Testis (tissue), 3 donors: ENCODE results near the gene TMEM123. TPM values are rescaled to one million over a fixed set of nuclear protein-coding genes. Genes with fewer than 3 reads are reported as not detected.

Source experiments
- DNase-seq: peaks from one replicate; pipeline ENCODE4 v3.0.0-alpha.2; 2019
- H3K27ac ChIP-seq, 2 donors: fragments of 200-600 bp; sonication (generic); one replicate each; pipeline ENCODE4 v1.5.1; 2019
- H3K27me3 ChIP-seq: fragments of 200-600 bp; sonication (generic); one replicate; pipeline ENCODE4 v1.5.1; 2019
- H3K36me3 ChIP-seq: fragments of 200-600 bp; sonication (generic); one replicate; pipeline ENCODE4 v1.5.1; 2017; ENCODE audit warnings: low read depth; ENCODE audit errors: missing control alignments
- H3K4me1 ChIP-seq: fragments of 200-600 bp; sonication (generic); one replicate; pipeline ENCODE4 v1.5.1; 2019
- H3K4me3 ChIP-seq, 2 donors: fragments of 200-600 bp; sonication (generic); one replicate each; pipeline ENCODE4 v1.5.1; 2017 to 2019
- H3K9me3 ChIP-seq: fragments of 200-600 bp; sonication (generic); one replicate; pipeline ENCODE4 v1.5.1; 2017
- POLR2A ChIP-seq: fragments of 450-650 bp; IDR thresholded peaks from one replicate; pipeline ENCODE4 v1.6.1; 2017; ENCODE audit warnings: antibody characterized with exemption, mild to moderate bottlenecking, moderate library complexity
- WGBS, 2 donors: methylation state at CpG; one replicate each; pipeline ENCODE4 v1.1.5; 2018; 5-methylcytosine and 5-hydroxymethylcytosine counted together
- intact Hi-C: fragments of 100-400 bp; cut with DNase I; formaldehyde crosslinking; loops from one replicate; pipeline ENCODE4 v1.15.1; 2023; ENCODE audit warnings: low total_unique reads
- polyA plus RNA-seq: library from polyadenylated mRNA; stranded (reverse); fragments of 350-450 nt; fragmentation: Illumina TruSeq; extraction: RNeasy Lipid Tissue Mini Kit (QIAGEN cat#74804); gene quantifications from one replicate; pipeline ENCODE4 v1.2.3, GENCODE V29; 2014; ENCODE audit warnings: low read depth, low replicate concordance; ENCODE audit not compliant: insufficient read depth
- total RNA-seq, 2 donors: library from RNA; depleted of rRNA; stranded (reverse); fragments of >200 nt; gene quantifications; one replicate each; pipeline ENCODE4 v1.2.3, GENCODE V29; 2016
- TF ChIP-seq, protein P1 (sequence below), 3 experiments: fragments of 450-650 bp in 2 of 3; fragments of 200-600 bp in 1 of 3; sonication (generic) in 1 of 3; IDR thresholded peaks; one replicate each; pipeline ENCODE4 v1.5.1; 2016 to 2019; ENCODE audit warnings: antibody characterized with exemption in 3 of 3, mild to moderate bottlenecking in 2 of 3, moderate library complexity in 1 of 3

Gene TMEM123
- total and polyA plus RNA-seq, 3 donors from 2014 or later: 137 to 218 (median 177) TPM

DNA sequence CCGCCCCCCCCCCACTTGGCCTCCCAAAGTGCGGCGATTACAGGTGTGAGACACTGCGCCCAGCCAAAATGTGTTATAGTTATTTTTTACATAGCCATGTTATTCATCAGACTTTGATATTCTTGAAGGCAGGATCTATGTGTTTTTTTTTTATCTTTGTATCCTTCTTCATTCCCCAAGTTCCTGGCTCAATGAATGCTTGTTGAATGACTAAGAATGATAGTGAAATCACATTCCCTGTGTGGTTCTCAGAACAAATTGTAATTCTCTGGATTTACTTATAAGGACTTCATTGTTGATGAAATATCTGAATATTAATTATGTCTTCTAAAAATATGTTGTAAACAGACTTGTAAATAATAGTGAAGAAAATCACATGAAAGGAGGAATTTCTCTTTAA lies 44.5 kb upstream of the TMEM123 start:
- no peaks in the 10 kb centered on the region for H3K36me3 ChIP-seq
- WGBS, 2 donors: 77% methylated on average over 3 to 4 of the region's 4 CpGs
- H3K27me3 ChIP-seq: no peaks in the 10 kb centered on the region
- no peak for TF ChIP-seq POLR2A
- TF ChIP-seq, protein P1, sequence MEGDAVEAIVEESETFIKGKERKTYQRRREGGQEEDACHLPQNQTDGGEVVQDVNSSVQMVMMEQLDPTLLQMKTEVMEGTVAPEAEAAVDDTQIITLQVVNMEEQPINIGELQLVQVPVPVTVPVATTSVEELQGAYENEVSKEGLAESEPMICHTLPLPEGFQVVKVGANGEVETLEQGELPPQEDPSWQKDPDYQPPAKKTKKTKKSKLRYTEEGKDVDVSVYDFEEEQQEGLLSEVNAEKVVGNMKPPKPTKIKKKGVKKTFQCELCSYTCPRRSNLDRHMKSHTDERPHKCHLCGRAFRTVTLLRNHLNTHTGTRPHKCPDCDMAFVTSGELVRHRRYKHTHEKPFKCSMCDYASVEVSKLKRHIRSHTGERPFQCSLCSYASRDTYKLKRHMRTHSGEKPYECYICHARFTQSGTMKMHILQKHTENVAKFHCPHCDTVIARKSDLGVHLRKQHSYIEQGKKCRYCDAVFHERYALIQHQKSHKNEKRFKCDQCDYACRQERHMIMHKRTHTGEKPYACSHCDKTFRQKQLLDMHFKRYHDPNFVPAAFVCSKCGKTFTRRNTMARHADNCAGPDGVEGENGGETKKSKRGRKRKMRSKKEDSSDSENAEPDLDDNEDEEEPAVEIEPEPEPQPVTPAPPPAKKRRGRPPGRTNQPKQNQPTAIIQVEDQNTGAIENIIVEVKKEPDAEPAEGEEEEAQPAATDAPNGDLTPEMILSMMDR (IDR thresholded peaks at IDR 0.05): no peak
- no peak overlapping the region for H3K27ac ChIP-seq
- H3K4me1 ChIP-seq: no peaks in the 10 kb centered on the region
- no peak overlapping the region for H3K4me3 ChIP-seq
- no peaks in the 10 kb centered on the region for H3K9me3 ChIP-seq
- intact Hi-C loops: loop anchor here (10.0 kb wide), 3 partner anchors 142 to 212 kb away; no protein-coding TSS in a partner anchor
- no peak for DNase-seq

DNA sequence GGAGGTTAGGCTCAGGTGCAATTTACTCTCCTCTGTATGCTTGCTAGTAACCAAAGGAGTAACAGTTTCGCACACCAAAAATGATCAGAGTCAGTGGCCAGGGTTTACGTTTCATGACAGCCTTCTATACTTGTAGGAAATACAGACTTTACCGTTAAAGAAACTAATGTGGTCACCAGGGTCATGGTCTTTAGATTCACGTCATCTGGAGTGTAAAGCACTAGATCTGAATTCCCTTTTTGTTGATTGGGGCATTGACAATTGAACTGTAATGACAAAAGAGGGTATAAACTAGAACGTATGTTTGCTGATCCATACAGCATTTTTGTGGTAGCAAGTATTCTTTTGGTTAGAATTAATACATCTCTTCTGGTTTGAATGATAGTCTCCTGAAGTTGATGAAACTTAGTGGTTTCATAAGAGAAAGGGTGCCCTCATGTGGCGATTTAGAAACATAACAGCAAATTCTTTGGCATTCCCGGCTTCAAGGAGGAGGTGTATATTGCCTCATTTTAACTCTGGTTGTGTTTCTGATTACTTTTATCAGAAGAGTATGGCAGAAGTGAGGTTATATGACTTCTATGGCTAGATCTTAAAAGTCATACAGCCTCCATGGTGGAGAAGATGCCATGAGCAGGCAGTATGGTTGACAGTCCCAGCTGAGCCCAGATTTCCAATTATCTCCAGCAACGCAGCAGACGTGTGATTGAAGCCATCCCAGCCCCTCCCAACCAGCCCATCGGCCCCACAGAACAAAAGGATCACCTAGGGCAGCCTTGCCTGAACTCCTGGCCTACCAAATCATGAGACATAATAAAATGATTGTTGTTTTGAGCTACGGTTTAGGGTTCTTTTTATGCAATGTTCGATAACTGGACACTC lies 42.8 kb upstream of the TMEM123 start:
- Histone ChIP-seq H3K36me3 (no peaks in the 10 kb centered on the region), H3K9me3 (no peaks in the 10 kb centered on the region), H3K4me3 (no peak overlapping the region), H3K27ac (no peak overlapping the region), H3K4me1 (no peaks in the 10 kb centered on the region), H3K27me3 (no peaks in the 10 kb centered on the region)
- DNase-seq: peak; percentile 36
- WGBS, 2 donors: 16 to 19% methylated on average over 12 of the region's 12 CpGs
- intact Hi-C loops: loop anchor here (10.0 kb wide), 3 partner anchors 141 to 211 kb away; no protein-coding TSS in a partner anchor
- TF ChIP-seq, protein P1 (IDR thresholded peaks at IDR 0.05): peak; percentile 41 to 67 (median 67)
- TF ChIP-seq POLR2A: no peak

DNA sequence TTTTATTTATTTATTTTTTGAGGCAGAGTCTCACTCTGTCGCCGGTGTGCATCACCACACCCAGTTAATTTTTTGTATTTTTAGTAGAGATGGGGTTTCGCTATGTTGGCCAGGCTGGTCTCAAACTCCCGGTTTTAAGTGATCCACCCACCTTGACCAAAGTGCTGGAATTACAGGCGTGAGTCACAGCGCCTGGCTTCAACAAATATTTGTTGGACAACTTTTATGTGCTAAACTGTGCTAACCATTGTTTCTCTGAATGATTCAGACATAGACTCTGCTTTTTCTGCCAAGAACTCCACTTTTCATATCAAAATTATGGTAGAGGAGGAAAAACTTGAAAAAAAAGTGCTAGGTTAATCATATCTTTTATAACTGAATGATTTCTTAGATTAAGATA lies 41.7 kb upstream of the TMEM123 start:
- H3K9me3 ChIP-seq: no peaks in the 10 kb centered on the region
- H3K4me1 ChIP-seq: no peaks in the 10 kb centered on the region
- 83 to 90% methylated on average over 6 of the region's 6 CpGs for WGBS, 2 donors
- intact Hi-C loops: loop anchor here (10.0 kb wide), 3 partner anchors 139 to 209 kb away; no protein-coding TSS in a partner anchor
- TF ChIP-seq, protein P1 (IDR thresholded peaks at IDR 0.05): no peak
- no peak for TF ChIP-seq POLR2A
- no peak overlapping the region for H3K4me3 ChIP-seq
- no peaks in the 10 kb centered on the region for H3K36me3 ChIP-seq
- H3K27ac ChIP-seq: no peak overlapping the region
- no peaks in the 10 kb centered on the region for H3K27me3 ChIP-seq
- no peak for DNase-seq

DNA sequence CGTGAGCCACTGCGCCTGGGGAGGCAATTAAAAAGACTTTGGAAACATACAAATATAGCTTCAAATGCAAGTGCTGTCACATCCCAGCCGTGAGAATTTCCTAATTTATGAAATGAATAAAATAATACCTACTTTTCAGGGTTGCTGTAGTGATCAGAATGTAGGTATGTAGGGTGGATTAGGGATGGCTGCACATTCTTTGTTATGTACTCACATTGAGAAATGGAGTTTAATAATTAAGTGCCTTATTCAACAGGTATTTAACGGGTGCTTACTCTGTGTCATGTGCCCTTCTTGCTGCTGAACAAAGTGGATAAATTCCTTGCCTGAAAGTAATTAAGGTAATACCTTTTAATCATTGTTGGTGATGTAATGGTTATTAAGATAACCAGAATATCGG lies 41.0 kb upstream of the TMEM123 start:
- WGBS, 2 donors: 83 to 90% methylated on average over 5 of the region's 5 CpGs
- H3K4me3 ChIP-seq: no peak overlapping the region
- H3K36me3 ChIP-seq: no peaks in the 10 kb centered on the region
- H3K27ac ChIP-seq: no peak overlapping the region
- no peaks in the 10 kb centered on the region for H3K9me3 ChIP-seq
- intact Hi-C loops: loop anchor here (10.0 kb wide), 3 partner anchors 139 to 209 kb away; no protein-coding TSS in a partner anchor
- H3K27me3 ChIP-seq: no peaks in the 10 kb centered on the region
- DNase-seq: no peak
- H3K4me1 ChIP-seq: no peaks in the 10 kb centered on the region
- no peak for TF ChIP-seq POLR2A
- TF ChIP-seq, protein P1 (IDR thresholded peaks at IDR 0.05): no peak
